IPS DF 6.9 (cell line): Measurements from ENCODE around the gene TMEM59.
A peak's percentile ranks its signal among the peaks of the same experiment; 100 is the strongest.

Experiments used
- DNase-seq: peaks from one replicate; pipeline ENCODE4 v3.0.0-alpha.2; 2013; ENCODE audit warnings: low read depth, low spot score
- H3K27ac ChIP-seq: one replicate; pipeline ENCODE4 v1.5.1; 2013; ENCODE audit warnings: low read length, control low read depth
- H3K27me3 ChIP-seq: 2 replicates; pipeline ENCODE4 v1.6.1; 2013; ENCODE audit warnings: mild to moderate bottlenecking, low read length; ENCODE audit not compliant: control insufficient read depth, insufficient read depth
- H3K36me3 ChIP-seq: 2 replicates; pipeline ENCODE4 v1.6.1; 2013; ENCODE audit warnings: low read length; ENCODE audit not compliant: control insufficient read depth, insufficient read depth
- H3K4me1 ChIP-seq: 2 replicates; pipeline ENCODE4 v1.6.1; 2013; ENCODE audit warnings: low read length; ENCODE audit not compliant: control insufficient read depth, insufficient read depth
- H3K4me3 ChIP-seq: 2 replicates; pipeline ENCODE4 v1.5.1; 2013; ENCODE audit warnings: mild to moderate bottlenecking, low read length
- H3K9me3 ChIP-seq: 2 replicates; pipeline ENCODE4 v1.6.1; 2013; ENCODE audit warnings: low read length, inconsistent platforms; ENCODE audit not compliant: control insufficient read depth, insufficient read depth
- WGBS: extraction: QIAGEN DNeasy Blood & Tissue Kit; methylation state at CpG from one replicate; pipeline ENCODE4 v1.1.7; 2013; ENCODE audit warnings: mixed read lengths, missing lambda C conversion rate; ENCODE audit not compliant: insufficient read length, insufficient coverage; 5-methylcytosine and 5-hydroxymethylcytosine counted together

TMEM59 gene

GRCh38 chr1:53986458-53986857, 66.5 kb downstream of the TMEM59 start:
- DNase-seq: no peak
- H3K4me1 ChIP-seq: no peaks in the 10 kb centered on the region
- no CpG with 5 or more reads among the region's 3 CpGs for WGBS

GRCh38 chr1:53984726-53985125, 68.3 kb downstream of the TMEM59 start:
- Histone ChIP-seq H3K4me3 (no peak overlapping the region), H3K27me3 (no peaks in the 10 kb centered on the region), H3K9me3 (no peaks in the 10 kb centered on the region), H3K36me3 (no peaks in the 10 kb centered on the region), H3K4me1 (no peaks in the 10 kb centered on the region), H3K27ac (no peak overlapping the region)
- no peak for DNase-seq

More at GRCh38 chr1:53986458-53986857, 66.5 kb downstream of the TMEM59 start:
- Histone ChIP-seq H3K36me3 (no peaks in the 10 kb centered on the region), H3K9me3 (no peaks in the 10 kb centered on the region), H3K4me3 (no peak overlapping the region), H3K27ac (no peak overlapping the region), H3K27me3 (no peaks in the 10 kb centered on the region)

- H3K27ac ChIP-seq: no peak overlapping the region
- no CpG with 5 or more reads among the region's 4 CpGs for WGBS
- DNase-seq: no peak
- H3K27me3 ChIP-seq: no peaks in the 10 kb centered on the region
- H3K4me1 ChIP-seq: no peaks in the 10 kb centered on the region
- H3K4me3 ChIP-seq: no peak overlapping the region; the same call in 1 of the 2 replicates
- H3K9me3 ChIP-seq: no peaks in the 10 kb centered on the region
- no peaks in the 10 kb centered on the region for H3K36me3 ChIP-seq
Measured at GRCh38 chr1:53982763-53983104, 70.3 kb downstream of the TMEM59 start.

- H3K27ac ChIP-seq: no peak overlapping the region
- H3K36me3 ChIP-seq: no peaks in the 10 kb centered on the region
- H3K27me3 ChIP-seq: no peaks in the 10 kb centered on the region
- no peak overlapping the region; the same call in 1 of the 2 replicates for H3K4me3 ChIP-seq
- no peaks in the 10 kb centered on the region for H3K9me3 ChIP-seq
- peak; percentile 63 for DNase-seq
- WGBS: no CpG with 5 or more reads among the region's 20 CpGs
- no peaks in the 10 kb centered on the region for H3K4me1 ChIP-seq
Measured at GRCh38 chr1:53982034-53982762, 70.8 kb downstream of the TMEM59 start.

GRCh38 chr1:53981220-53981619, 71.8 kb downstream of the TMEM59 start:
- no peaks in the 10 kb centered on the region for H3K9me3 ChIP-seq

GRCh38 chr1:53979712-53980450, 73.1 kb downstream of the TMEM59 start:
- no CpG with 5 or more reads among the region's 13 CpGs for WGBS
- no peak overlapping the region for H3K27ac ChIP-seq
- no peaks in the 10 kb centered on the region for H3K4me1 ChIP-seq
- no peaks in the 10 kb centered on the region for H3K27me3 ChIP-seq
- no peaks in the 10 kb centered on the region for H3K9me3 ChIP-seq
- no peak overlapping the region for H3K4me3 ChIP-seq
- no peaks in the 10 kb centered on the region for H3K36me3 ChIP-seq
- DNase-seq: no peak

More at GRCh38 chr1:53981220-53981619, 71.8 kb downstream of the TMEM59 start:
- no CpG with 5 or more reads among the region's 6 CpGs for WGBS
- Histone ChIP-seq H3K36me3 (no peaks in the 10 kb centered on the region), H3K4me3 (no peak overlapping the region), H3K27ac (no peak overlapping the region), H3K4me1 (no peaks in the 10 kb centered on the region), H3K27me3 (no peaks in the 10 kb centered on the region)
- DNase-seq: no peak
